ENCODE data around the gene NFE2L2.

NFE2L2 gene

DNA sequence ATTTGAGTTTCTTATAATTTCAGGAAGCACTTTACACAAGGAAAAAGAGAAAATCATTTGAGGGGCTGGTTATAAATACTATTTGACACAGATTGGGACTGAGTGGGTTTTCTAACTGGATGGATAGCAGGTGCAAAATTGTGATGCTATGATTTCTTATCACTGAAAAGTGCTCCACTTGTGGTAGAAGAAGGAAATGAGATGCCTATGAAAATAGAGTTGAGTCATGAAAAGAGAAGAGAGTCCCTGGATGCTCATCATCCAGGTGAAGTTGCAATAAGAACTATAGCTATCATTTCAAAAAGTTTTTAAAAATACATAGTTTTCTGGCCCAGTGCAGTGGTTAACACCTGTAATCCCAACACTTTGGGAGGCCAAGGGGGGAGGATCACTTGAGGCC, 39.4 kb upstream of the NFE2L2 start:
- POLR2A ChIA-PET, result no interaction called here
- Histone ChIP-seq H3K27ac (ENCODE audit: insufficient read depth in 1 of 2, low read depth in 1 of 2, low read length in 2 of 2, poor library complexity in 1 of 2, severe bottlenecking in 2 of 2) (no peak overlapping the region), H3K36me3 (ENCODE audit: control insufficient read depth in 4 of 4, insufficient read depth in 4 of 4, low read length in 3 of 4) (peaks cover 0 to 10% (median 4%) of the 10 kb centered on the region in 4 experiments), H3K4me1 (ENCODE audit: control extremely low read depth in 1 of 4, control insufficient read depth in 4 of 4, insufficient read depth in 4 of 4, low read length in 3 of 4) (no peaks in the 10 kb centered on the region), H3K4me3 (ENCODE audit: control insufficient read depth in 1 of 7, extremely low read depth in 1 of 7, insufficient read depth in 4 of 7, low read depth in 2 of 7, low read length in 6 of 7) (no peak overlapping the region), H3K27me3 (replicated peaks in 2 of 5; ENCODE audit: control insufficient read depth in 4 of 5, insufficient read depth in 5 of 5, low read length in 4 of 5) (no peaks in the 10 kb centered on the region), H3K9me3 (ENCODE audit: control extremely low read depth in 1 of 5, control insufficient read depth in 4 of 5, insufficient read depth in 2 of 5, low read depth in 1 of 5, low read length in 4 of 5) (no peaks in the 10 kb centered on the region)
- no peak for DNase-seq
- CTCF ChIA-PET, result interaction anchor here (0.8 to 2.4 kb wide), 3 partner anchors 9 to 40 kb away, joined by 3 to 9 read pairs (median 3); no protein-coding TSS in a partner anchor

- WGBS (ENCODE audit: insufficient coverage), result 45% methylated on average over 2 of the region's 2 CpGs
- H3K27me3 ChIP-seq (replicated peaks in 2 of 5; ENCODE audit: control insufficient read depth in 4 of 5, insufficient read depth in 5 of 5, low read length in 4 of 5), result no peaks in the 10 kb centered on the region
- ChIA-PET CTCF (interaction anchor here (1.2 to 2.4 kb wide), 2 partner anchors 9 to 39 kb away, joined by 3 to 9 read pairs; no protein-coding TSS in a partner anchor), POLR2A (no interaction called here)
- H3K36me3 ChIP-seq (ENCODE audit: control insufficient read depth in 4 of 4, insufficient read depth in 4 of 4, low read length in 3 of 4), result peaks cover 0 to 10% (median 4%) of the 10 kb centered on the region in 4 experiments
- DNase-seq, result no peak
- no peak overlapping the region for H3K4me3 ChIP-seq (ENCODE audit: control insufficient read depth in 1 of 7, extremely low read depth in 1 of 7, insufficient read depth in 4 of 7, low read depth in 2 of 7, low read length in 6 of 7)
- H3K4me1 ChIP-seq (ENCODE audit: control extremely low read depth in 1 of 4, control insufficient read depth in 4 of 4, insufficient read depth in 4 of 4, low read length in 3 of 4), result no peaks in the 10 kb centered on the region
- no peak overlapping the region for H3K27ac ChIP-seq (ENCODE audit: insufficient read depth in 1 of 2, low read depth in 1 of 2, low read length in 2 of 2, poor library complexity in 1 of 2, severe bottlenecking in 2 of 2)
- no peaks in the 10 kb centered on the region for H3K9me3 ChIP-seq (ENCODE audit: control extremely low read depth in 1 of 5, control insufficient read depth in 4 of 5, insufficient read depth in 2 of 5, low read depth in 1 of 5, low read length in 4 of 5)
These were observed 38.0 kb upstream of the NFE2L2 start for GRCh38 chr2:177302552-177302951.

- DNase-seq, result no peak
- Histone ChIP-seq H3K4me1 (ENCODE audit: control extremely low read depth in 1 of 4, control insufficient read depth in 4 of 4, insufficient read depth in 4 of 4, low read length in 3 of 4) (peaks cover 0 to 4% (median 0%) of the 10 kb centered on the region in 4 experiments), H3K27me3 (replicated peaks in 2 of 5; ENCODE audit: control insufficient read depth in 4 of 5, insufficient read depth in 5 of 5, low read length in 4 of 5) (no peaks in the 10 kb centered on the region), H3K36me3 (ENCODE audit: control insufficient read depth in 4 of 4, insufficient read depth in 4 of 4, low read length in 3 of 4) (peaks cover 0 to 10% (median 3%) of the 10 kb centered on the region in 4 experiments), H3K9me3 (ENCODE audit: control extremely low read depth in 1 of 5, control insufficient read depth in 4 of 5, insufficient read depth in 2 of 5, low read depth in 1 of 5, low read length in 4 of 5) (no peaks in the 10 kb centered on the region), H3K27ac (ENCODE audit: insufficient read depth in 1 of 2, low read depth in 1 of 2, low read length in 2 of 2, poor library complexity in 1 of 2, severe bottlenecking in 2 of 2) (no peak overlapping the region), H3K4me3 (ENCODE audit: control insufficient read depth in 1 of 7, extremely low read depth in 1 of 7, insufficient read depth in 4 of 7, low read depth in 2 of 7, low read length in 6 of 7) (no peak overlapping the region)
- POLR2A ChIA-PET, result no interaction called here
- WGBS (ENCODE audit: insufficient coverage), result 100% methylated on average over 5 of the region's 6 CpGs
- CTCF ChIA-PET, result interaction anchor here (2.4 kb wide), 1 partner anchor 33 kb away, joined by 9 read pairs; the partner anchor contains the start of gene NFE2L2
These were observed 33.7 kb upstream of the NFE2L2 start for GRCh38 chr2:177298191-177298590.

DNA sequence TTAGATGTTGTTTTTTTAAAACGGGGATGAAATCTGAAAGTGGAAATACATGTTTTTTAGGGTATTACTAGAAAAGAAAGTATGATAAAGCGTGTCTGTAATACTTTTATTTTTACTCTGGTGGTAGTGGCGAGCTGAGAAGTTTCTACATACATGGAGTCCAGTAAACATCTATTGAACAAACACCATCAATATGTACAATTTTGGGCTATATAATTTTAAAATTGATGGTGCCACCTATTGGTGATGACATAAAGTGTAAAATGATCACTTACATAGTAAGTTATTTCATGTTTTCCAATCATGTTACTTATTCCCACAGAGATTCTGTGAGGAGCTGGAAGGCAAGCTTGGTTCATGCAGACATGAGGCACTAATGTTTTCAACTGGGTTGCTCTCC, 31.5 kb upstream of the NFE2L2 start:
- Histone ChIP-seq H3K9me3 (ENCODE audit: control extremely low read depth in 1 of 5, control insufficient read depth in 4 of 5, insufficient read depth in 2 of 5, low read depth in 1 of 5, low read length in 4 of 5) (no peaks in the 10 kb centered on the region), H3K27me3 (replicated peaks in 2 of 5; ENCODE audit: control insufficient read depth in 4 of 5, insufficient read depth in 5 of 5, low read length in 4 of 5) (no peaks in the 10 kb centered on the region), H3K27ac (ENCODE audit: insufficient read depth in 1 of 2, low read depth in 1 of 2, low read length in 2 of 2, poor library complexity in 1 of 2, severe bottlenecking in 2 of 2) (no peak overlapping the region), H3K4me3 (ENCODE audit: control insufficient read depth in 1 of 7, extremely low read depth in 1 of 7, insufficient read depth in 4 of 7, low read depth in 2 of 7, low read length in 6 of 7) (no peak overlapping the region), H3K36me3 (ENCODE audit: control insufficient read depth in 4 of 4, insufficient read depth in 4 of 4, low read length in 3 of 4) (no peaks in the 10 kb centered on the region), H3K4me1 (ENCODE audit: control extremely low read depth in 1 of 4, control insufficient read depth in 4 of 4, insufficient read depth in 4 of 4, low read length in 3 of 4) (peaks cover 0 to 4% (median 0%) of the 10 kb centered on the region in 4 experiments)
- DNase-seq, result peak; percentile 50 to 60 (median 58)
- no CpG with 5 or more reads among the region's 3 CpGs for WGBS (ENCODE audit: insufficient coverage)
- ChIA-PET CTCF (interaction anchor here (0.6 to 6.0 kb wide), 18 partner anchors 10 to 134 kb away, joined by 3 to 89 read pairs (median 4); partner anchors contain the start of gene NFE2L2), POLR2A (interaction anchor here (1.4 kb wide), 1 partner anchor 33 kb away, joined by 4 read pairs; no protein-coding TSS in a partner anchor)

DNA sequence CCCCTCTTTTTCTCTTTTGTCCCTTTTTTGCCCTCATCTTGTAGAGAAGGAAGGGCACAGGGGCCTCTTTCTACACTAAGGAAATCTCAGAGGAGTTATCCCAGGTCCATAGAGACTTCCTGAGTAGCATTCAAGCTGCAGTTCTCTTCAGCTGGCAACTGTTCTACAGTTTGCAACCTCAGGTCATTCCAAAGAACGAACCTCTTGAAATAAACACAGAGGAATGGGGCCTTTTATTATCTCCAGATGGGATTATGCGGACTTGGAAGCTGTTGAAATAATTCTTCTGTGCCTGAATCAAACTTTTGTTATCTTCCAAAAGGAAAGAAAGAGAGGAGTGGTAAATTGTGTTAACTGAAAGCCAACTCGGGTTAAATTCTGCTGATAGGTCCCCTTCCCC, 31.0 kb upstream of the NFE2L2 start:
- Histone ChIP-seq H3K27ac (ENCODE audit: insufficient read depth in 1 of 2, low read depth in 1 of 2, low read length in 2 of 2, poor library complexity in 1 of 2, severe bottlenecking in 2 of 2) (no peak overlapping the region), H3K4me1 (ENCODE audit: control extremely low read depth in 1 of 4, control insufficient read depth in 4 of 4, insufficient read depth in 4 of 4, low read length in 3 of 4) (peaks cover 0 to 6% (median 3%) of the 10 kb centered on the region in 4 experiments), H3K36me3 (ENCODE audit: control insufficient read depth in 4 of 4, insufficient read depth in 4 of 4, low read length in 3 of 4) (no peaks in the 10 kb centered on the region), H3K9me3 (ENCODE audit: control extremely low read depth in 1 of 5, control insufficient read depth in 4 of 5, insufficient read depth in 2 of 5, low read depth in 1 of 5, low read length in 4 of 5) (no peaks in the 10 kb centered on the region), H3K4me3 (ENCODE audit: control insufficient read depth in 1 of 7, extremely low read depth in 1 of 7, insufficient read depth in 4 of 7, low read depth in 2 of 7, low read length in 6 of 7) (no peak overlapping the region), H3K27me3 (replicated peaks in 2 of 5; ENCODE audit: control insufficient read depth in 4 of 5, insufficient read depth in 5 of 5, low read length in 4 of 5) (no peaks in the 10 kb centered on the region)
- ChIA-PET POLR2A (interaction anchor here (1.4 kb wide), 1 partner anchor 32 kb away, joined by 4 read pairs; no protein-coding TSS in a partner anchor), CTCF (interaction anchor here (0.6 to 6.0 kb wide), 17 partner anchors 10 to 134 kb away, joined by 3 to 89 read pairs (median 4); partner anchors contain the start of gene NFE2L2)
- WGBS (ENCODE audit: insufficient coverage), result 100% methylated on average over 1 of the region's 3 CpGs
- no peak for DNase-seq

DNA sequence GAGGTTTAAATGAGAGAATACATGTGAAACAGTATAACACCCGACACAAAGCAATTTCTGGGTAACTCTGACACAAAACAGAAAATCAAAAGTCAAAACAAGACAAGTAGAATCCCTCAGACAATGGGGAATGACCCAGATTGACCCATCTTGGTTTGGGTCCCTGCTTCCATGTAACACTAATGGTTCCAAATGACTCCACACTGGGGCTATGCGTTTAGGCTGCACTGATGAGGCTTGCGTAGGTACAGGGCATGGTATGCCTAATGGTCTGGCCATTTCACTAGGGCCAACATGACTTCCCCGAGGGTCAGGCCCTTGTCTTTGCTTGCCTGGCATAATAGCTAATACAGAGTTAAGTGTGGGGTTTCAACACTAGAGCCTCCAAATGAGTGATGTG, 27.2 kb upstream of the NFE2L2 start:
- no peaks in the 10 kb centered on the region for H3K9me3 ChIP-seq (ENCODE audit: control extremely low read depth in 1 of 5, control insufficient read depth in 4 of 5, insufficient read depth in 2 of 5, low read depth in 1 of 5, low read length in 4 of 5)
- no peak overlapping the region for H3K27ac ChIP-seq (ENCODE audit: insufficient read depth in 1 of 2, low read depth in 1 of 2, low read length in 2 of 2, poor library complexity in 1 of 2, severe bottlenecking in 2 of 2)
- 98% methylated on average over 4 of the region's 4 CpGs for WGBS (ENCODE audit: insufficient coverage)
- CTCF ChIA-PET, result interaction anchor here (0.7 to 6.0 kb wide), 5 partner anchors 9 to 129 kb away, joined by 3 to 89 read pairs (median 4); partner anchors contain the start of gene NFE2L2
- H3K36me3 ChIP-seq (ENCODE audit: control insufficient read depth in 4 of 4, insufficient read depth in 4 of 4, low read length in 3 of 4), result peaks cover 3 to 6% (median 4%) of the 10 kb centered on the region in 4 experiments
- POLR2A ChIA-PET, result interaction anchor here (1.0 kb wide), 1 partner anchor 28 kb away, joined by 4 read pairs; no protein-coding TSS in a partner anchor
- DNase-seq, result no peak
- no peak overlapping the region for H3K4me3 ChIP-seq (ENCODE audit: control insufficient read depth in 1 of 7, extremely low read depth in 1 of 7, insufficient read depth in 4 of 7, low read depth in 2 of 7, low read length in 6 of 7)
- H3K4me1 ChIP-seq (ENCODE audit: control extremely low read depth in 1 of 4, control insufficient read depth in 4 of 4, insufficient read depth in 4 of 4, low read length in 3 of 4), result peaks cover 0 to 17% (median 7%) of the 10 kb centered on the region in 4 experiments
- no peaks in the 10 kb centered on the region for H3K27me3 ChIP-seq (replicated peaks in 2 of 5; ENCODE audit: control insufficient read depth in 4 of 5, insufficient read depth in 5 of 5, low read length in 4 of 5)

GRCh38 chr2:177289824-177290628, 25.5 kb upstream of the NFE2L2 start:
- Histone ChIP-seq H3K4me1 (ENCODE audit: control extremely low read depth in 1 of 4, control insufficient read depth in 4 of 4, insufficient read depth in 4 of 4, low read length in 3 of 4) (peaks cover 0 to 23% (median 7%) of the 10 kb centered on the region in 4 experiments), H3K9me3 (ENCODE audit: control extremely low read depth in 1 of 5, control insufficient read depth in 4 of 5, insufficient read depth in 2 of 5, low read depth in 1 of 5, low read length in 4 of 5) (no peaks in the 10 kb centered on the region), H3K27me3 (replicated peaks in 2 of 5; ENCODE audit: control insufficient read depth in 4 of 5, insufficient read depth in 5 of 5, low read length in 4 of 5) (no peaks in the 10 kb centered on the region), H3K27ac (ENCODE audit: insufficient read depth in 1 of 2, low read depth in 1 of 2, low read length in 2 of 2, poor library complexity in 1 of 2, severe bottlenecking in 2 of 2) (no peak overlapping the region), H3K4me3 (ENCODE audit: control insufficient read depth in 1 of 7, extremely low read depth in 1 of 7, insufficient read depth in 4 of 7, low read depth in 2 of 7, low read length in 6 of 7) (peak overlapping the region in 2 of 7 experiments; percentile 26 to 28), H3K36me3 (ENCODE audit: control insufficient read depth in 4 of 4, insufficient read depth in 4 of 4, low read length in 3 of 4) (peaks cover 3 to 7% (median 5%) of the 10 kb centered on the region in 4 experiments)
- WGBS (ENCODE audit: insufficient coverage), result 19% methylated on average over 3 of the region's 9 CpGs
- ChIA-PET CTCF (interaction anchor here (0.8 to 2.7 kb wide), 2 partner anchors 25 to 65 kb away, joined by 3 to 19 read pairs; partner anchors contain the start of gene NFE2L2), POLR2A (no interaction called here)
- DNase-seq, result peak in 2 of 3 donors; percentile 51 to 58
